ENCODE measurements around the gene TEF.

DNA sequence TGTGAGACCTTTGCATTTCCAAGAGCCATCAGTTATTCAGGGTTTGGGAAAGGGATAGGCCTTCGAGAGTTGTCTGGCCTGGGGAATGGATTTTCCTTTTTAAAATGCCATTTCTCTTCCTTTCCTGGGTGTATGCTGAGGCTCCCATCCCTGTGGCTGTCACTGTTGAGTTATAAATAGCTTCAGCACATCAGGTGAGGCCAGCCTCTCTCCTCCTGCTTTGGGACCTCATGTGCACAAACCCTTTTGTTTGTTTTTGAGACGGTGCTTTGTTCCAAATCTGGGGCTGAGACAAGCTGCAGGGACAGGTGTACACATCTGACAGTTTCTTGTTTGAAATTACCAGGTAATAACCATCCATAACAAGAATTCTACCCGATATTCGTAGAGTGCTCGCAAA lies 1.3 kb downstream of the TEF start:
- no peak for TF ChIP-seq TAF1 (IDR thresholded peaks at IDR 0.05; ENCODE audit: control insufficient read depth, extremely low read depth, insufficient read depth, low read length, severe bottlenecking)
- TF ChIP-seq CBX3 (IDR thresholded peaks at IDR 0.05; ENCODE audit: borderline replicate concordance in 1 of 2, low read length in 2 of 2) = no peak
- TF ChIP-seq, protein P1, sequence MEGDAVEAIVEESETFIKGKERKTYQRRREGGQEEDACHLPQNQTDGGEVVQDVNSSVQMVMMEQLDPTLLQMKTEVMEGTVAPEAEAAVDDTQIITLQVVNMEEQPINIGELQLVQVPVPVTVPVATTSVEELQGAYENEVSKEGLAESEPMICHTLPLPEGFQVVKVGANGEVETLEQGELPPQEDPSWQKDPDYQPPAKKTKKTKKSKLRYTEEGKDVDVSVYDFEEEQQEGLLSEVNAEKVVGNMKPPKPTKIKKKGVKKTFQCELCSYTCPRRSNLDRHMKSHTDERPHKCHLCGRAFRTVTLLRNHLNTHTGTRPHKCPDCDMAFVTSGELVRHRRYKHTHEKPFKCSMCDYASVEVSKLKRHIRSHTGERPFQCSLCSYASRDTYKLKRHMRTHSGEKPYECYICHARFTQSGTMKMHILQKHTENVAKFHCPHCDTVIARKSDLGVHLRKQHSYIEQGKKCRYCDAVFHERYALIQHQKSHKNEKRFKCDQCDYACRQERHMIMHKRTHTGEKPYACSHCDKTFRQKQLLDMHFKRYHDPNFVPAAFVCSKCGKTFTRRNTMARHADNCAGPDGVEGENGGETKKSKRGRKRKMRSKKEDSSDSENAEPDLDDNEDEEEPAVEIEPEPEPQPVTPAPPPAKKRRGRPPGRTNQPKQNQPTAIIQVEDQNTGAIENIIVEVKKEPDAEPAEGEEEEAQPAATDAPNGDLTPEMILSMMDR (IDR thresholded peaks at IDR 0.05 in 2 of 3, conservative IDR thresholded peaks at IDR 0.05 in 1 of 3; ENCODE audit: insufficient read depth in 2 of 3, low read depth in 1 of 3, low read length in 3 of 3) = no peak
- TF ChIP-seq CREB1 (IDR thresholded peaks at IDR 0.05) = no peak
- no peak for TF ChIP-seq CREB1 (CRISPR knock-in tag; IDR thresholded peaks at IDR 0.05)
- TF ChIP-seq ELF4 (CRISPR knock-in tag; IDR thresholded peaks at IDR 0.05) = no peak
- TF ChIP-seq, protein P2, sequence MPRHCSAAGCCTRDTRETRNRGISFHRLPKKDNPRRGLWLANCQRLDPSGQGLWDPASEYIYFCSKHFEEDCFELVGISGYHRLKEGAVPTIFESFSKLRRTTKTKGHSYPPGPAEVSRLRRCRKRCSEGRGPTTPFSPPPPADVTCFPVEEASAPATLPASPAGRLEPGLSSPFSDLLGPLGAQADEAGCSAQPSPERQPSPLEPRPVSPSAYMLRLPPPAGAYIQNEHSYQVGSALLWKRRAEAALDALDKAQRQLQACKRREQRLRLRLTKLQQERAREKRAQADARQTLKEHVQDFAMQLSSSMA (CRISPR knock-in tag; IDR thresholded peaks at IDR 0.05) = no peak
- TF ChIP-seq, protein P3, sequence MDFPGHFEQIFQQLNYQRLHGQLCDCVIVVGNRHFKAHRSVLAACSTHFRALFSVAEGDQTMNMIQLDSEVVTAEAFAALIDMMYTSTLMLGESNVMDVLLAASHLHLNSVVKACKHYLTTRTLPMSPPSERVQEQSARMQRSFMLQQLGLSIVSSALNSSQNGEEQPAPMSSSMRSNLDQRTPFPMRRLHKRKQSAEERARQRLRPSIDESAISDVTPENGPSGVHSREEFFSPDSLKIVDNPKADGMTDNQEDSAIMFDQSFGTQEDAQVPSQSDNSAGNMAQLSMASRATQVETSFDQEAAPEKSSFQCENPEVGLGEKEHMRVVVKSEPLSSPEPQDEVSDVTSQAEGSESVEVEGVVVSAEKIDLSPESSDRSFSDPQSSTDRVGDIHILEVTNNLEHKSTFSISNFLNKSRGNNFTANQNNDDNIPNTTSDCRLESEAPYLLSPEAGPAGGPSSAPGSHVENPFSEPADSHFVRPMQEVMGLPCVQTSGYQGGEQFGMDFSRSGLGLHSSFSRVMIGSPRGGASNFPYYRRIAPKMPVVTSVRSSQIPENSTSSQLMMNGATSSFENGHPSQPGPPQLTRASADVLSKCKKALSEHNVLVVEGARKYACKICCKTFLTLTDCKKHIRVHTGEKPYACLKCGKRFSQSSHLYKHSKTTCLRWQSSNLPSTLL (IDR thresholded peaks at IDR 0.05) = no peak
- no peak for TF ChIP-seq GABPA (tag; conservative IDR thresholded peaks at IDR 0.05; ENCODE audit: low read depth)
- TF ChIP-seq POLR2A (conservative IDR thresholded peaks at IDR 0.05) = no peak
- no peak for TF ChIP-seq CTBP1 (IDR thresholded peaks at IDR 0.05; ENCODE audit: borderline replicate concordance)
